Esophagus muscularis mucosa (tissue), 4 donors: Measurements from ENCODE around the gene DLG1. TPM values are rescaled to one million over a fixed set of nuclear protein-coding genes. Genes with fewer than 3 reads are reported as not detected.

Source experiments
- DNase-seq: peaks from one replicate; pipeline ENCODE4 v3.0.0-alpha.2; 2017; ENCODE audit errors: extremely low spot score
- H3K27ac ChIP-seq, 4 donors: fragments of 200-600 bp; sonication (generic); replicated peaks in 1 of 4; 1 replicate in 3 of 4; 2 replicates in 1 of 4; pipeline ENCODE4 v1.5.1; 2016 to 2019; ENCODE audit warnings: mild to moderate bottlenecking in 1 of 4
- H3K27me3 ChIP-seq, 4 donors: fragments of 200-600 bp; sonication (generic); one replicate each; pipeline versions ENCODE4 v1.5.1 to v1.6.0; 2016 to 2019
- H3K36me3 ChIP-seq, 4 donors: fragments of 200-600 bp; sonication (generic); one replicate each; pipeline ENCODE4 v1.5.1; 2016 to 2019
- H3K4me1 ChIP-seq, 4 donors: fragments of 200-600 bp; sonication (generic); one replicate each; pipeline ENCODE4 v1.5.1; 2016 to 2019
- H3K4me3 ChIP-seq, 4 donors: fragments of 200-600 bp; sonication (generic); 1 replicate in 2 of 4; 2 replicates in 2 of 4; pipeline ENCODE4 v1.5.1; 2016 to 2019; ENCODE audit warnings: mild to moderate bottlenecking in 4 of 4, moderate library complexity in 1 of 4
- H3K9me3 ChIP-seq, 4 donors: fragments of 200-600 bp; sonication (generic); 1 replicate in 3 of 4; 2 replicates in 1 of 4; pipeline ENCODE4 v1.5.1; 2016 to 2019
- EP300 ChIP-seq: sonication (generic); formaldehyde crosslinking; IDR thresholded peaks from one replicate; pipeline ENCODE4 v1.6.1; 2017; ENCODE audit warnings: antibody characterized with exemption
- POLR2A ChIP-seq: fragments of 450-650 bp; IDR thresholded peaks from one replicate; pipeline ENCODE4 v1.6.1; 2017; ENCODE audit warnings: antibody characterized with exemption, moderate library complexity, mild to moderate bottlenecking, low read depth
- POLR2AphosphoS5 ChIP-seq, 2 donors: sonication (generic); formaldehyde crosslinking; IDR thresholded peaks; one replicate each; pipeline ENCODE4 v1.6.1; 2017; ENCODE audit warnings: antibody characterized with exemption in 2 of 2
- WGBS: methylation state at CpG from one replicate; pipeline ENCODE4 v1.1.5; 2018; 5-methylcytosine and 5-hydroxymethylcytosine counted together
- intact Hi-C: fragments of 100-400 bp; cut with DNase I; formaldehyde crosslinking; loops from one replicate; pipeline ENCODE4 v1.15.1; 2023
- total RNA-seq, 4 donors: library from RNA; depleted of rRNA; stranded (reverse); fragments of >200 nt; gene quantifications; one replicate each; pipeline versions ENCODE4 v1.1.0 to v1.2.1, GENCODE V29; 2016
- TF ChIP-seq, protein P1 (sequence below), 3 experiments: fragments of 200-600 bp in 2 of 3; fragments of 450-650 bp in 1 of 3; sonication (generic) in 2 of 3; IDR thresholded peaks; one replicate each; pipeline ENCODE4 v1.5.1; 2017 to 2019; ENCODE audit warnings: antibody characterized with exemption in 3 of 3, mild to moderate bottlenecking in 2 of 3, moderate library complexity in 1 of 3

The DLG1 gene
- total RNA-seq, 4 donors from 2014 or later, result 56.8 to 73.1 (median 69.1) TPM

DNA sequence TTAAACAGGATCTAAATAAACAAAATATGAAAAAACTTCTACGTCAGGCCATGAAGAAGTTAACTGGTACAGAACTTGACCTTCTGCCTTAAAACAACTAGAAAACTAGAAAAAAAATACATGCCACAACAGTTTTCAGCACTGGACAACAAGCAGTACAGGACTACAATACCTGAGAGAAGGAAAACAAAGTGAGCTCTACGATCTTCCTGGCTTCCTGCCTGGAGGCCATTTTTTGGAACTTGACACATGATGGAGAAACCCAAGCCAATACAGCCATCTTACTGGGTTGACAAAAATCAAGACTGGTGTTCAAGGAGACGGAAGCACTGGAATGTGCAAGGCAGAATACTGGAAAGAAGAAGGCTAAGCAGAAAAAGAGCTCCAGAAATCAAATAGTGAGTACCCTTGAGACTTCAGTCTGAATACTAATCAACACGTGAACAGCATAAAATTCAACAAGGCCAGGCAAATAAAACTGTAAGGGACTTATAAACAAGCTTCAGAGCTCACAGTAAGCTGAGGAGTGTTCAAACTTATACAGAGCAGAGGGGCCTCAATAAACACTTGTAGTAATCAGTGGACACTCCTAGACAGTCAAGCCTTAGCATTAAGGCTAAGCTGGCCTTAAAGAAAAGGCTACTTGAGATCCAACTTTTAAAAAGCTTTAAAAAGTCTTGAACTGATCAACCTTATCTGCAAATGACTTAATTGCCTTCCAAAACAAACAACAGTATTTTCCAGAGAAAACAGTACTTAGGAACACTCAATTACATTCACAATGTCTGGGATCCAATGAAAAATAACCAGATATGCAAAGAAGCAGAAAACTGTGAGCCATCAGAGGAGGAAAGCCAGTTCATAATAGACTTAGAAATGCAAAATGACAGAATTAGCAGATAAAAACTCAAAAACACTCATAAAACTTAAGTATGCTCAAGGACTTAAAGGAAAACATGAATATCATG lies 63.2 kb downstream of the DLG1 start:
- H3K36me3 ChIP-seq, result peaks cover 0 to 6% (median 2%) of the 10 kb centered on the region in 4 donors
- TF ChIP-seq, protein P1, sequence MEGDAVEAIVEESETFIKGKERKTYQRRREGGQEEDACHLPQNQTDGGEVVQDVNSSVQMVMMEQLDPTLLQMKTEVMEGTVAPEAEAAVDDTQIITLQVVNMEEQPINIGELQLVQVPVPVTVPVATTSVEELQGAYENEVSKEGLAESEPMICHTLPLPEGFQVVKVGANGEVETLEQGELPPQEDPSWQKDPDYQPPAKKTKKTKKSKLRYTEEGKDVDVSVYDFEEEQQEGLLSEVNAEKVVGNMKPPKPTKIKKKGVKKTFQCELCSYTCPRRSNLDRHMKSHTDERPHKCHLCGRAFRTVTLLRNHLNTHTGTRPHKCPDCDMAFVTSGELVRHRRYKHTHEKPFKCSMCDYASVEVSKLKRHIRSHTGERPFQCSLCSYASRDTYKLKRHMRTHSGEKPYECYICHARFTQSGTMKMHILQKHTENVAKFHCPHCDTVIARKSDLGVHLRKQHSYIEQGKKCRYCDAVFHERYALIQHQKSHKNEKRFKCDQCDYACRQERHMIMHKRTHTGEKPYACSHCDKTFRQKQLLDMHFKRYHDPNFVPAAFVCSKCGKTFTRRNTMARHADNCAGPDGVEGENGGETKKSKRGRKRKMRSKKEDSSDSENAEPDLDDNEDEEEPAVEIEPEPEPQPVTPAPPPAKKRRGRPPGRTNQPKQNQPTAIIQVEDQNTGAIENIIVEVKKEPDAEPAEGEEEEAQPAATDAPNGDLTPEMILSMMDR (IDR thresholded peaks at IDR 0.05), result no peak
- TF ChIP-seq POLR2A (no peak), EP300 (no peak), POLR2AphosphoS5 (IDR thresholded peaks at IDR 0.05) (no peak)
- no peak overlapping the region for H3K4me3 ChIP-seq
- H3K9me3 ChIP-seq, result no peaks in the 10 kb centered on the region
- 72% methylated on average over 4 of the region's 4 CpGs for WGBS
- DNase-seq, result no peak
- H3K4me1 ChIP-seq, result no peaks in the 10 kb centered on the region
- no peaks in the 10 kb centered on the region for H3K27me3 ChIP-seq
- no peak overlapping the region for H3K27ac ChIP-seq
- intact Hi-C loops, result no loop called here

DNA sequence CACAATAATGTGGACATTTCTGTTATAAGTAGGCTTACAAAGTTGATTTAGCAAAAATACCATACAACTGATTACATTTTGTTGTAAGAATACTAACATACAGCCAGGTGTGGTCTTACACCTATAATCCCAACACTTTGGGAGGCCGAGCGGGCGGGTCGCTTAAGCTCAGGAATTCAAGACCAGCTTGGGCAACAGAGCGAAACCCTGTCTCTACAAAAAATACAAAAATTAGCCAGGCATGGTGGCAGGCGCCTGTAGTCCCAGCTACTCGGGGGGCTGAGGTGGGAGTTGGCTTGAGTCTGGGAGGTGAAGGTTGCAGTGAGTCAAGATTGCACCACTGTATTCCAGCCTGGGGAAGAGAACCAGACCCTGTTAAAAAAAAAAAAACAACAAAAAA lies 67.1 kb downstream of the DLG1 start:
- no peak for TF ChIP-seq POLR2AphosphoS5 (IDR thresholded peaks at IDR 0.05)
- H3K4me1 ChIP-seq, result peaks cover 7 to 16% (median 12%) of the 10 kb centered on the region in 4 donors
- no peak overlapping the region for H3K27ac ChIP-seq
- H3K9me3 ChIP-seq, result no peaks in the 10 kb centered on the region
- intact Hi-C loops, result no loop called here
- no peaks in the 10 kb centered on the region for H3K27me3 ChIP-seq
- no peak overlapping the region for H3K4me3 ChIP-seq
- WGBS, result 97% methylated on average over 7 of the region's 7 CpGs
- DNase-seq, result no peak
- H3K36me3 ChIP-seq, result peaks cover 0 to 6% (median 2%) of the 10 kb centered on the region in 4 donors

- Histone ChIP-seq H3K4me1 (peaks cover 7 to 21% (median 12%) of the 10 kb centered on the region in 4 donors), H3K4me3 (no peak overlapping the region), H3K27ac (no peak overlapping the region), H3K27me3 (no peaks in the 10 kb centered on the region), H3K36me3 (no peaks in the 10 kb centered on the region), H3K9me3 (no peaks in the 10 kb centered on the region)
- TF ChIP-seq, protein P1 (IDR thresholded peaks at IDR 0.05), result no peak
- TF ChIP-seq POLR2A, result no peak
- no peak for TF ChIP-seq EP300
- TF ChIP-seq POLR2AphosphoS5 (IDR thresholded peaks at IDR 0.05), result no peak
- DNase-seq, result no peak
- WGBS, result 84% methylated on average over 3 of the region's 3 CpGs
- intact Hi-C loops, result no loop called here
These were observed 68.6 kb downstream of the DLG1 start for GRCh38 chr3:197229836-197230235.

GRCh38 chr3:197229178-197229577 lies 69.2 kb downstream of the DLG1 start:
- intact Hi-C loops, result no loop called here
- no peak overlapping the region for H3K4me3 ChIP-seq
- 100% methylated on average over 1 of the region's 1 CpG for WGBS
- TF ChIP-seq POLR2AphosphoS5 (IDR thresholded peaks at IDR 0.05) (no peak), EP300 (no peak), POLR2A (no peak)
- TF ChIP-seq, protein P1 (IDR thresholded peaks at IDR 0.05), result no peak
- no peaks in the 10 kb centered on the region for H3K27me3 ChIP-seq
- no peaks in the 10 kb centered on the region for H3K9me3 ChIP-seq
- H3K27ac ChIP-seq, result no peak overlapping the region
- H3K36me3 ChIP-seq, result no peaks in the 10 kb centered on the region
- peaks cover 7 to 21% (median 12%) of the 10 kb centered on the region in 4 donors for H3K4me1 ChIP-seq
- DNase-seq, result no peak

- H3K27me3 ChIP-seq, result no peaks in the 10 kb centered on the region
- intact Hi-C loops, result no loop called here
- no peak overlapping the region for H3K27ac ChIP-seq
- no peaks in the 10 kb centered on the region for H3K9me3 ChIP-seq
- 91% methylated on average over 2 of the region's 2 CpGs for WGBS
- H3K4me3 ChIP-seq, result no peak overlapping the region
- no peak for DNase-seq
- no peak for TF ChIP-seq POLR2A
- peaks cover 10 to 27% (median 14%) of the 10 kb centered on the region in 4 donors for H3K4me1 ChIP-seq
- no peaks in the 10 kb centered on the region for H3K36me3 ChIP-seq
These were observed 70.4 kb downstream of the DLG1 start for GRCh38 chr3:197227780-197228574.
